ENCODE data around the gene RARB.

RARB gene

DNA sequence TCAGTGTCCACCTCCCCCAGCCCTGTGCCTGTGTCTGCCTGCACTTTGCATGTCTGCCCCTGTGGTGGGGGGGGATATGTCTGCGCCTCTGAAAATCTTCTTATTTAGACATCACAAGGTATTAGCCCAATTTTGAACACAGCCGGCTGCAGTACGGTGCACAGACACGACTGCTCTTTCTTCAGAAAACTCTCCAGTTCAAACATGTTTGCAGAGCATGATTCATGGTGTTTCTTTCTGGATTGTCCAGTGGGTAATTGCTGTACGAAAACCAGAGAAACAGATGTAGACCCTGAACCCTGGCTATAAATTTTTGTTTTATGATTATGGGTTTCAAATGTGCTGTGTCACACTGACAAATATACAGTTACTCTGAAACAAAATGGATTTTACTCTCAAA lies 3.4 kb upstream of the RARB start:
- TF ChIP-seq, protein P1, sequence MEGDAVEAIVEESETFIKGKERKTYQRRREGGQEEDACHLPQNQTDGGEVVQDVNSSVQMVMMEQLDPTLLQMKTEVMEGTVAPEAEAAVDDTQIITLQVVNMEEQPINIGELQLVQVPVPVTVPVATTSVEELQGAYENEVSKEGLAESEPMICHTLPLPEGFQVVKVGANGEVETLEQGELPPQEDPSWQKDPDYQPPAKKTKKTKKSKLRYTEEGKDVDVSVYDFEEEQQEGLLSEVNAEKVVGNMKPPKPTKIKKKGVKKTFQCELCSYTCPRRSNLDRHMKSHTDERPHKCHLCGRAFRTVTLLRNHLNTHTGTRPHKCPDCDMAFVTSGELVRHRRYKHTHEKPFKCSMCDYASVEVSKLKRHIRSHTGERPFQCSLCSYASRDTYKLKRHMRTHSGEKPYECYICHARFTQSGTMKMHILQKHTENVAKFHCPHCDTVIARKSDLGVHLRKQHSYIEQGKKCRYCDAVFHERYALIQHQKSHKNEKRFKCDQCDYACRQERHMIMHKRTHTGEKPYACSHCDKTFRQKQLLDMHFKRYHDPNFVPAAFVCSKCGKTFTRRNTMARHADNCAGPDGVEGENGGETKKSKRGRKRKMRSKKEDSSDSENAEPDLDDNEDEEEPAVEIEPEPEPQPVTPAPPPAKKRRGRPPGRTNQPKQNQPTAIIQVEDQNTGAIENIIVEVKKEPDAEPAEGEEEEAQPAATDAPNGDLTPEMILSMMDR (IDR thresholded peaks at IDR 0.05; ENCODE audit: low read depth, low read length), result no peak
- TF ChIP-seq EZH2phosphoT487 (IDR thresholded peaks at IDR 0.05; ENCODE audit: low read depth), result no peak
- no peaks in the 10 kb centered on the region for H3K9me3 ChIP-seq (ENCODE audit: insufficient read depth, low read length)
- no peak overlapping the region for H3K27ac ChIP-seq (ENCODE audit: low read length)
- H3K27me3 ChIP-seq (ENCODE audit: low read depth, low read length), result peaks cover 11% of the 10 kb centered on the region; the same call in 1 of the 2 replicates
- peaks cover 6% of the 10 kb centered on the region; the same call in 1 of the 2 replicates for H3K4me1 ChIP-seq (ENCODE audit: low read length)
- no peak overlapping the region for H2AFZ ChIP-seq (ENCODE audit: low read depth, low read length)
- no peaks in the 10 kb centered on the region for H3K79me2 ChIP-seq (ENCODE audit: low read length)
- no peak overlapping the region for H3K4me2 ChIP-seq (ENCODE audit: low read length)
- H4K20me1 ChIP-seq (ENCODE audit: insufficient read depth, low read length), result no peaks in the 10 kb centered on the region
- no peak overlapping the region for H3K4me3 ChIP-seq (ENCODE audit: low read length)
- no peak overlapping the region for H3K9ac ChIP-seq (ENCODE audit: low read length)
- no peaks in the 10 kb centered on the region for H3K36me3 ChIP-seq (replicated peaks; ENCODE audit: low read depth, low read length)

GRCh38 chr3:25426408-25426807 lies 1.7 kb upstream of the RARB start:
- no peak overlapping the region for H3K27ac ChIP-seq (ENCODE audit: low read length)
- H3K4me2 ChIP-seq (ENCODE audit: low read length), result no peak overlapping the region

GRCh38 chr3:25427155-25427554 lies 908 bp upstream of the RARB start:
- H3K4me2 ChIP-seq (ENCODE audit: low read length), result no peak overlapping the region
- H3K36me3 ChIP-seq (replicated peaks; ENCODE audit: low read depth, low read length), result no peaks in the 10 kb centered on the region
- H3K4me3 ChIP-seq (ENCODE audit: low read length), result no peak overlapping the region
- H2AFZ ChIP-seq (ENCODE audit: low read depth, low read length), result no peak overlapping the region
- no peaks in the 10 kb centered on the region for H3K79me2 ChIP-seq (ENCODE audit: low read length)
- H3K4me1 ChIP-seq (ENCODE audit: low read length), result peaks cover 6% of the 10 kb centered on the region; the same call in 1 of the 2 replicates
- no peaks in the 10 kb centered on the region for H4K20me1 ChIP-seq (ENCODE audit: insufficient read depth, low read length)
- H3K27me3 ChIP-seq (ENCODE audit: low read depth, low read length), result peaks cover 17% of the 10 kb centered on the region
- H3K27ac ChIP-seq (ENCODE audit: low read length), result no peak overlapping the region
- H3K9ac ChIP-seq (ENCODE audit: low read length), result no peak overlapping the region
- H3K9me3 ChIP-seq (ENCODE audit: insufficient read depth, low read length), result no peaks in the 10 kb centered on the region
- no peak for TF ChIP-seq EZH2phosphoT487 (IDR thresholded peaks at IDR 0.05; ENCODE audit: low read depth)
- TF ChIP-seq, protein P1 (IDR thresholded peaks at IDR 0.05; ENCODE audit: low read depth, low read length), result no peak

More at GRCh38 chr3:25426408-25426807, 1.7 kb upstream of the RARB start:
- no peak overlapping the region for H3K4me3 ChIP-seq (ENCODE audit: low read length)
- peaks cover 17% of the 10 kb centered on the region for H3K27me3 ChIP-seq (ENCODE audit: low read depth, low read length)
- H3K9ac ChIP-seq (ENCODE audit: low read length), result no peak overlapping the region
- H3K79me2 ChIP-seq (ENCODE audit: low read length), result no peaks in the 10 kb centered on the region
- peaks cover 6% of the 10 kb centered on the region; the same call in 1 of the 2 replicates for H3K4me1 ChIP-seq (ENCODE audit: low read length)
- no peaks in the 10 kb centered on the region for H3K36me3 ChIP-seq (replicated peaks; ENCODE audit: low read depth, low read length)
- no peaks in the 10 kb centered on the region for H4K20me1 ChIP-seq (ENCODE audit: insufficient read depth, low read length)
- H3K9me3 ChIP-seq (ENCODE audit: insufficient read depth, low read length), result no peaks in the 10 kb centered on the region
- no peak overlapping the region for H2AFZ ChIP-seq (ENCODE audit: low read depth, low read length)
- no peak for TF ChIP-seq EZH2phosphoT487 (IDR thresholded peaks at IDR 0.05; ENCODE audit: low read depth)
- TF ChIP-seq, protein P1 (IDR thresholded peaks at IDR 0.05; ENCODE audit: low read depth, low read length), result no peak

GRCh38 chr3:25427563-25427941 lies 511 bp upstream of the RARB start:
- Histone ChIP-seq H3K4me3 (ENCODE audit: low read length) (no peak overlapping the region), H3K79me2 (ENCODE audit: low read length) (no peaks in the 10 kb centered on the region), H3K36me3 (replicated peaks; ENCODE audit: low read depth, low read length) (no peaks in the 10 kb centered on the region), H3K27me3 (ENCODE audit: low read depth, low read length) (peaks cover 17% of the 10 kb centered on the region), H3K9me3 (ENCODE audit: insufficient read depth, low read length) (no peaks in the 10 kb centered on the region), H3K4me1 (ENCODE audit: low read length) (peaks cover 6% of the 10 kb centered on the region; the same call in 1 of the 2 replicates), H3K27ac (ENCODE audit: low read length) (no peak overlapping the region), H4K20me1 (ENCODE audit: insufficient read depth, low read length) (no peaks in the 10 kb centered on the region), H3K4me2 (ENCODE audit: low read length) (no peak overlapping the region), H3K9ac (ENCODE audit: low read length) (no peak overlapping the region), H2AFZ (ENCODE audit: low read depth, low read length) (no peak overlapping the region)
- TF ChIP-seq EZH2phosphoT487 (IDR thresholded peaks at IDR 0.05; ENCODE audit: low read depth), result no peak
- TF ChIP-seq, protein P1 (IDR thresholded peaks at IDR 0.05; ENCODE audit: low read depth, low read length), result no peak
